Tibial artery (tissue), 4 donors: ENCODE results near the gene DISC1.
A peak's percentile ranks its signal among the peaks of the same experiment; 100 is the strongest.
"Not testable (repeated sequence)": the region's sequence is repeated elsewhere in the genome, so short reads cannot be mapped to it uniquely, and the experiment has no call there.

ENCODE experiments used
- DNase-seq, 2 donors: peaks; one replicate each; pipeline ENCODE4 v3.0.0-alpha.2; 2019
- H3K27ac ChIP-seq, 2 donors: fragments of 200-600 bp; sonication (generic) in 1 of 2; 1 replicate in 1 of 2; 2 replicates in 1 of 2; pipeline ENCODE4 v1.5.1; 2018 to 2019; ENCODE audit warnings: mild to moderate bottlenecking in 1 of 2
- H3K27me3 ChIP-seq, 2 donors: fragments of 200-600 bp; sonication (generic) in 1 of 2; one replicate each; pipeline versions ENCODE4 v1.5.1 to v1.6.0; 2016 to 2019
- H3K36me3 ChIP-seq, 3 donors: fragments of 200-600 bp; sonication (generic) in 2 of 3; one replicate each; pipeline ENCODE4 v1.5.1; 2016 to 2019; ENCODE audit warnings: mild to moderate bottlenecking in 2 of 3
- H3K4me1 ChIP-seq, 4 donors: fragments of 200-600 bp; sonication (generic) in 2 of 4; 1 replicate in 3 of 4; 2 replicates in 1 of 4; pipeline ENCODE4 v1.5.1; 2016 to 2019
- H3K4me3 ChIP-seq, 2 donors: fragments of 200-600 bp; sonication (generic) in 1 of 2; 1 replicate in 1 of 2; 2 replicates in 1 of 2; pipeline ENCODE4 v1.5.1; 2018 to 2019; ENCODE audit warnings: mild to moderate bottlenecking in 2 of 2
- H3K9me3 ChIP-seq, 3 donors: fragments of 200-600 bp; sonication (generic) in 1 of 3; one replicate each; pipeline ENCODE4 v1.5.1; 2016 to 2019
- intact Hi-C: fragments of 100-400 bp; cut with DNase I; formaldehyde crosslinking; loops from one replicate; pipeline ENCODE4 v1.15.0; 2023; ENCODE audit warnings: low total_unique reads
- TF ChIP-seq, protein P1 (sequence below), 2 experiments: fragments of 200-600 bp in 1 of 2; fragments of 450-650 bp in 1 of 2; IDR thresholded peaks; one replicate each; pipeline ENCODE4 v1.5.1; 2017 to 2019; ENCODE audit warnings: antibody characterized with exemption in 2 of 2, mild to moderate bottlenecking in 1 of 2, moderate library complexity in 1 of 2

The DISC1 gene

DNA sequence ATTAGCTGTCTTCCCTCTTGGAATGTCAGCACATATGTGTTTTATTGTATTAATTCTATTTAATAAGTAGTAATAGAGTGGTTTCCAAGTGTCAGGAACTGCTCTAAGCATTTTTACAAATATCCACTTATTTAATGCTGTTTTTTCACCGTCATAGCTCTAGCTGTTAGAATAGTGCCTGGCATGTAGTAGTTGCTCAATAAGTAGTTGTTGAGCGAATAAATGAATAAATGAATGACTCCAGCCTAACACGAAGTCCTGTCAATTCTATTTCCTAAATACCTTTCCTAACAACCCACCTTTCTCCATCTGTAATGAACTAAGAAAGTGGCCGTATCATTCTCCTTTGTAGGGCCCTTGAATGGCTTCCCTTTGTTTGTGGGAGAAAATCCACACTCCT lies 312.5 kb downstream of the DISC1 start:
- DNase-seq = no peak
- TF ChIP-seq, protein P1, sequence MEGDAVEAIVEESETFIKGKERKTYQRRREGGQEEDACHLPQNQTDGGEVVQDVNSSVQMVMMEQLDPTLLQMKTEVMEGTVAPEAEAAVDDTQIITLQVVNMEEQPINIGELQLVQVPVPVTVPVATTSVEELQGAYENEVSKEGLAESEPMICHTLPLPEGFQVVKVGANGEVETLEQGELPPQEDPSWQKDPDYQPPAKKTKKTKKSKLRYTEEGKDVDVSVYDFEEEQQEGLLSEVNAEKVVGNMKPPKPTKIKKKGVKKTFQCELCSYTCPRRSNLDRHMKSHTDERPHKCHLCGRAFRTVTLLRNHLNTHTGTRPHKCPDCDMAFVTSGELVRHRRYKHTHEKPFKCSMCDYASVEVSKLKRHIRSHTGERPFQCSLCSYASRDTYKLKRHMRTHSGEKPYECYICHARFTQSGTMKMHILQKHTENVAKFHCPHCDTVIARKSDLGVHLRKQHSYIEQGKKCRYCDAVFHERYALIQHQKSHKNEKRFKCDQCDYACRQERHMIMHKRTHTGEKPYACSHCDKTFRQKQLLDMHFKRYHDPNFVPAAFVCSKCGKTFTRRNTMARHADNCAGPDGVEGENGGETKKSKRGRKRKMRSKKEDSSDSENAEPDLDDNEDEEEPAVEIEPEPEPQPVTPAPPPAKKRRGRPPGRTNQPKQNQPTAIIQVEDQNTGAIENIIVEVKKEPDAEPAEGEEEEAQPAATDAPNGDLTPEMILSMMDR (IDR thresholded peaks at IDR 0.05) = no peak
- no peak overlapping the region for H3K27ac ChIP-seq
- no peaks in the 10 kb centered on the region for H3K9me3 ChIP-seq
- H3K36me3 ChIP-seq = no peaks in the 10 kb centered on the region
- intact Hi-C loops = no loop called here
- no peak overlapping the region for H3K4me3 ChIP-seq
- H3K4me1 ChIP-seq = no peaks in the 10 kb centered on the region
- no peaks in the 10 kb centered on the region for H3K27me3 ChIP-seq

DNA sequence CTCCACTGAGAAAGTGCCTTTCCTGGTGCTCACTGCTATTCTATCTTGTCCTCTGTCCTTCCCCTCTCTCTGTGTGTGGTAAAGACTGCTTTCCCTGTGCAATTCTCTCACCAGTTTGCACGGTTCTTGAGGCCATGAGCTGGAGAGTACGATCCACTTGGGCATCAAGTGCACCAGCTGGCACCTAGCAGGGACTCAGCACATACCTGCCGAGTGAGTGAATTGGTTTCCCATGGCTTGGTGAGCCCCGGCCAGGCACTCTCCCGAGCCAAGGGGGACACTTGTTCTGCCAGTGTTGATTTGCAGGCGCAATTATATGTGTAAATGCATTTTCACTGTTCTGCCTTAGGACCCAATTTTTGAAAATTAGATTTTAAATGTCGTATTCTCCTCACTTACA lies 313.5 kb downstream of the DISC1 start:
- H3K4me1 ChIP-seq = no peaks in the 10 kb centered on the region
- TF ChIP-seq, protein P1 (IDR thresholded peaks at IDR 0.05) = no peak
- no peaks in the 10 kb centered on the region for H3K27me3 ChIP-seq
- no peak for DNase-seq
- H3K27ac ChIP-seq = no peak overlapping the region
- no peaks in the 10 kb centered on the region for H3K9me3 ChIP-seq
- intact Hi-C loops = no loop called here
- H3K4me3 ChIP-seq = no peak overlapping the region
- no peaks in the 10 kb centered on the region for H3K36me3 ChIP-seq

DNA sequence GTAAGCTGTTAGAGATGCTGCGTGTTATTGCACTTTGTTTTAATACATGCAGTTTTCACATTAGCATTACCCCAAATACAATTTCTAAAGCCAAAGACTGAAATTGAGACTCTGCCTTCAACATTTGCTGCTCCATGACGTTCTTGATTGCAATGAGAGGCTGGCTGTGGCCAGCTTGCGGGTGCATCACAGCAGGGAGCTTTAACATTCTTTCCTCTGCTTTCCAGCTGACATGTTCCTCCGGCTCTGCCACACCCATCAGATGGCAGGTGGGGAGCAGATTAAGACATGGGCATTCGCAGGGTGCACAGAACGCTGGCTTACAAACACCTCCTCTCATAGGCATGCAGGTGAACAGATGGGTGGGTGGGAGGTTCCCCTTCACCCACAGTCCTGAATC lies 314.1 kb downstream of the DISC1 start:
- intact Hi-C loops = no loop called here
- TF ChIP-seq, protein P1 (IDR thresholded peaks at IDR 0.05) = no peak
- H3K27me3 ChIP-seq = no peaks in the 10 kb centered on the region

DNA sequence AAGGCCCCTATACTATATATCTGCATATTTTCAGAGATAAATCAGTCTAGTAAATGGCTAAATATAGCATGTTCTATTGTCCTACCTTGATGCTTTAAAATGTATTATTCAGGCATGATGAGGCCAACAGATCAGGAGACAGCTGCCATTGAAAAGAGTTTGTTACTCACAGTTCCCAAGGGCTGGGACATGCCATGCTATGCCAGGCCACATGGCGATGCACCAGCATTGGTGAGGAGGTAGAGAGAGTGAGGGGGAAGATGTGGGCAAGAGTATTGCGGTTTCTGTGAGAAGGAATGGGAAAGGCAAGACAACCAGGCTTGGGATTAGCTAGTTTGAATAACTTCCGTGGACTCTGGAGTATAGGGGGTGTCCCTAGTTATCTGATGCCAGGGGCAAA lies 316.5 kb downstream of the DISC1 start:
- intact Hi-C loops = no loop called here
- Histone ChIP-seq H3K4me3 (no peak overlapping the region), H3K27ac (no peak overlapping the region), H3K27me3 (no peaks in the 10 kb centered on the region), H3K4me1 (no peaks in the 10 kb centered on the region), H3K36me3 (no peaks in the 10 kb centered on the region), H3K9me3 (peaks cover 0 to 3% (median 0%) of the 10 kb centered on the region in 3 donors)
- DNase-seq = no peak
- TF ChIP-seq, protein P1 (IDR thresholded peaks at IDR 0.05) = no peak

More for the DNA sequence above, 314.1 kb downstream of the DISC1 start:
- H3K36me3 ChIP-seq = no peaks in the 10 kb centered on the region
- no peaks in the 10 kb centered on the region for H3K9me3 ChIP-seq
- no peak overlapping the region for H3K27ac ChIP-seq
- H3K4me3 ChIP-seq = no peak overlapping the region
- H3K4me1 ChIP-seq = no peaks in the 10 kb centered on the region
- no peak for DNase-seq

DNA sequence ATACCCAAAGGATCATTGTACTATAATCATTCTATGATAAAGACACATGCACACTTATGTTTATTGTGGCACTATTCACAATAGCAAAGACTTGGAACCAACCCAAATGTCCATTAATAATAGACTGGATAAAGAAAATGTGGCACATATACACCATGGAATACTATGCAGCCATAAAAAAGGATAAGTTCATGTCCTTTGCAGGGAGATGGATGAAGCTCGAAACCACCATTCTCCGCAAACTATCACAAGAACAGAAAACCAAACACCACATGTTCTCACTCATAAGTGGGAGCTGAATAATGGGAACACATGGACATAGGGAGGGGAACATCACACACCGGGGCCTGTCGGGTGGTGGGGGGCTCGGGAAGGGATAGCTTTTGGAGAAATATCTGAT lies 321.5 kb downstream of the DISC1 start:
- H3K4me3 ChIP-seq, H3K36me3 ChIP-seq, H3K27me3 ChIP-seq, H3K27ac ChIP-seq, intact Hi-C loops, H3K9me3 ChIP-seq, DNase-seq, H3K4me1 ChIP-seq: not testable (repeated sequence)

DNA sequence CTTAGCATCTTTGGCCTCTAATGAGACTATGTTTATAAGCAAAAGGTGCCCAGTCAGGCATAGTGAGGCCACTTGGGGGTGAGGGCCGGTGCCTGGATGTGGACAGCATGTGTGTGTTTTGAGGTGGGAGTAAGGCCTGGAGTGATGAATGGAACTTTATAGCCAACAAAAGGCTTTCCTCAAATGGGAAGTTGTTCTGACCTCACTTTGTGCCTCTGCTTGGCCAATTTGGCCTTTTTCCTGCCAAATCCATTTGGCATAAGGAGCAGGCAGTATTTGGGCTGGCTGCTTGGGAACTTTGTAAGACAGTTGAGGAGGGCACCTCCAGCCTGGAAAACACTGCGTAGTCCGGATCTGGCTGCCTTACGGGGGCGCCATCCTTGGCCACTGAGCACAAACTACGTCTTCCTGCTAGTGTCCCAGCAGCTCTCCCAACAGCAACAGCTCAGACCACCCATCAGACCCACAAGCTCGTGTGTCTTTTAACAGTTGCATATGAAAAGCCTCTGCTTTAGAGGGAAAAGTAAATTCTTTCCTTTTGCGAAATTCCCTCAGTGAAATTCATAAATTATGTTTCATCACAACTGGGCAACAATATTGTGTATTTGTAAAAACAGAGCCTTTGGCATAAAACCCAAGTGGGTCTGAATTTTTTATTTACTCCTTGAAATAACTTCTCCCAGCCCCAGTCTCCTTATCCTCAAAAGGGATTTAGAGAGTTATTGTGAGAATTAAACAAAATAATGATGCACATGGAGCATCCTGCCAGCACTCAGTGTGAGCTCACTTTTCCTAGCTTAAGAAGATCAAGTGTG lies 322.9 kb downstream of the DISC1 start:
- Histone ChIP-seq H3K27ac (peak overlapping the region; percentile 1 to 10), H3K4me3 (no peak overlapping the region), H3K9me3 (peaks cover 0 to 3% (median 0%) of the 10 kb centered on the region in 3 donors), H3K36me3 (no peaks in the 10 kb centered on the region), H3K4me1 (no peaks in the 10 kb centered on the region), H3K27me3 (no peaks in the 10 kb centered on the region)
- peak; percentile 40 to 68 for DNase-seq
- intact Hi-C loops = no loop called here
- TF ChIP-seq, protein P1 (IDR thresholded peaks at IDR 0.05) = no peak
